NT2/D1 (cell line): Measurements from ENCODE around the gene ZNF74.

ENCODE experiments used
- DNase-seq: peaks from one replicate; pipeline ENCODE4 v3.0.0-alpha.2; 2011; ENCODE audit warnings: low read depth, low spot score
- H3K27me3 ChIP-seq: 2 replicates; pipeline ENCODE4 v1.6.0; 2011; ENCODE audit warnings: mild to moderate bottlenecking; ENCODE audit not compliant: insufficient read length, insufficient read depth
- H3K36me3 ChIP-seq: 2 replicates; pipeline ENCODE4 v1.6.1; 2011; ENCODE audit warnings: mild to moderate bottlenecking, low read length, mixed read lengths; ENCODE audit not compliant: insufficient read depth, insufficient read length
- H3K4me1 ChIP-seq: 2 replicates; pipeline ENCODE4 v1.5.1; 2011; ENCODE audit not compliant: insufficient read depth, insufficient read length
- H3K4me3 ChIP-seq: 2 replicates; pipeline ENCODE4 v1.5.1; 2011; ENCODE audit warnings: low read depth; ENCODE audit not compliant: insufficient read length
- H3K9ac ChIP-seq: 2 replicates; pipeline ENCODE4 v1.6.0; 2011; ENCODE audit warnings: low read depth; ENCODE audit not compliant: insufficient read length
- H3K9me3 ChIP-seq: 2 replicates; pipeline ENCODE4 v1.5.1; 2011; ENCODE audit warnings: mild to moderate bottlenecking, low read length; ENCODE audit not compliant: insufficient read depth
- SUZ12 ChIP-seq: IDR thresholded peaks from 2 replicates; pipeline ENCODE4 v1.6.1; 2011; ENCODE audit not compliant: insufficient read length, insufficient read depth; ENCODE audit errors: extremely low read depth
- YY1 ChIP-seq: IDR thresholded peaks from 2 replicates; pipeline ENCODE4 v1.6.1; 2011; ENCODE audit not compliant: insufficient read length, insufficient read depth
- ZNF274 ChIP-seq: IDR thresholded peaks from 2 replicates; pipeline ENCODE4 v1.6.1; 2011; ENCODE audit warnings: mild to moderate bottlenecking, low read depth, low read length

The ZNF74 gene

GRCh38 chr22:20424568-20424931 lies 30.6 kb downstream of the ZNF74 start:
- Histone ChIP-seq H3K9ac (no peak overlapping the region), H3K27me3 (no peaks in the 10 kb centered on the region), H3K4me3 (no peak overlapping the region), H3K9me3 (no peaks in the 10 kb centered on the region), H3K4me1 (peaks cover 5% of the 10 kb centered on the region), H3K36me3 (peaks cover 49% of the 10 kb centered on the region)
- no peak for DNase-seq
- TF ChIP-seq SUZ12, result no peak
- TF ChIP-seq YY1, result no peak
- no peak for TF ChIP-seq ZNF274

- no peak overlapping the region for H3K4me3 ChIP-seq
- no peak for TF ChIP-seq YY1
- TF ChIP-seq SUZ12, result no peak
- no peak for TF ChIP-seq ZNF274
- no peak overlapping the region for H3K9ac ChIP-seq
- no peak for DNase-seq
- H3K9me3 ChIP-seq, result no peaks in the 10 kb centered on the region
- no peaks in the 10 kb centered on the region for H3K27me3 ChIP-seq
- peaks cover 54% of the 10 kb centered on the region for H3K36me3 ChIP-seq
- H3K4me1 ChIP-seq, result peaks cover 7% of the 10 kb centered on the region
These were observed 31.1 kb downstream of the ZNF74 start for GRCh38 chr22:20424932-20425565.

GRCh38 chr22:20425566-20426258 lies 31.8 kb downstream of the ZNF74 start:
- Histone ChIP-seq H3K9ac (no peak overlapping the region), H3K27me3 (peaks cover 6% of the 10 kb centered on the region), H3K4me1 (peaks cover 12% of the 10 kb centered on the region), H3K9me3 (no peaks in the 10 kb centered on the region), H3K4me3 (no peak overlapping the region), H3K36me3 (peaks cover 60% of the 10 kb centered on the region)
- TF ChIP-seq SUZ12, result no peak
- no peak for TF ChIP-seq ZNF274
- no peak for TF ChIP-seq YY1
- DNase-seq, result no peak

DNA sequence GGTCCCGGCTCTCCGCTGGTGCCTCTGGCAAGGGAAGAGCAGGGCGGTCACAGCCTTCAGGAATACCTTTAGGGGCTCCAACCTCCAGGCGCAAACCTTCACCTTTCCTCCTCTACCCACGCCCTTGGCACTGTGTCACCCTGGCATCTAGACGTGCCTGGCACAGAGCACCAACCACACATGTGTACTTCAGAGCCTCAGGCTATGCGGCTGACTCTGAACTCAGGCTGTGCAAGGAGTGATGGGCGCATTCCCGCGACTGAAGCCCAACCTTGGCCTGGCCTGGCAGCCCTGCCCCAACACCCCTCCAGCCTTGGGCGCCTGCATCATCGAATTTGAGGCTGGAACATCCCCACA lies 32.3 kb downstream of the ZNF74 start:
- H3K4me3 ChIP-seq, result no peak overlapping the region
- peaks cover 61% of the 10 kb centered on the region for H3K36me3 ChIP-seq
- H3K27me3 ChIP-seq, result peaks cover 11% of the 10 kb centered on the region
- no peak overlapping the region for H3K9ac ChIP-seq
- H3K4me1 ChIP-seq, result peaks cover 14% of the 10 kb centered on the region
- no peaks in the 10 kb centered on the region for H3K9me3 ChIP-seq
- DNase-seq, result no peak
- TF ChIP-seq YY1, result no peak
- no peak for TF ChIP-seq ZNF274
- no peak for TF ChIP-seq SUZ12

- TF ChIP-seq SUZ12 (no peak), ZNF274 (no peak), YY1 (no peak)
- no peak for DNase-seq
- H3K4me3 ChIP-seq, result no peak overlapping the region
- H3K36me3 ChIP-seq, result peaks cover 61% of the 10 kb centered on the region
- H3K27me3 ChIP-seq, result peaks cover 13% of the 10 kb centered on the region
- peaks cover 16% of the 10 kb centered on the region for H3K4me1 ChIP-seq
- no peak overlapping the region for H3K9ac ChIP-seq
- H3K9me3 ChIP-seq, result no peaks in the 10 kb centered on the region
These were observed 33.4 kb downstream of the ZNF74 start for GRCh38 chr22:20427104-20427944.

GRCh38 chr22:20427945-20428417 lies 34.0 kb downstream of the ZNF74 start:
- H3K4me1 ChIP-seq, result peaks cover 16% of the 10 kb centered on the region
- H3K9me3 ChIP-seq, result no peaks in the 10 kb centered on the region
- TF ChIP-seq YY1 (no peak), ZNF274 (no peak), SUZ12 (no peak)
- no peak overlapping the region for H3K9ac ChIP-seq
- peaks cover 13% of the 10 kb centered on the region for H3K27me3 ChIP-seq
- H3K4me3 ChIP-seq, result no peak overlapping the region
- peaks cover 61% of the 10 kb centered on the region for H3K36me3 ChIP-seq
- DNase-seq, result no peak
